Mucosa of stomach (tissue), 1 donor: Measurements from ENCODE around the gene ANAPC1.

Experiments
- H3K27me3 ChIP-seq: one replicate; pipeline ENCODE4 v1.7.0; 2013; ENCODE audit warnings: mild to moderate bottlenecking, low read length; ENCODE audit not compliant: control insufficient read depth, insufficient read depth
- H3K36me3 ChIP-seq: one replicate; pipeline ENCODE4 v1.7.0; 2013; ENCODE audit warnings: low read length; ENCODE audit not compliant: control insufficient read depth, insufficient read depth
- H3K4me1 ChIP-seq: one replicate; pipeline ENCODE4 v1.7.0; 2013; ENCODE audit warnings: mild to moderate bottlenecking, low read length; ENCODE audit not compliant: control insufficient read depth, insufficient read depth
- H3K4me3 ChIP-seq: one replicate; pipeline ENCODE4 v1.7.0; 2013; ENCODE audit warnings: low read length
- H3K9ac ChIP-seq: one replicate; pipeline ENCODE4 v1.7.0; 2013; ENCODE audit warnings: mild to moderate bottlenecking, low read length, moderate library complexity
- H3K9me3 ChIP-seq: one replicate; pipeline ENCODE4 v1.7.0; 2013; ENCODE audit warnings: mild to moderate bottlenecking, low read length, moderate library complexity; ENCODE audit not compliant: control insufficient read depth
- donor health status: Pancreatic carcinoma.

The ANAPC1 gene, protein sequence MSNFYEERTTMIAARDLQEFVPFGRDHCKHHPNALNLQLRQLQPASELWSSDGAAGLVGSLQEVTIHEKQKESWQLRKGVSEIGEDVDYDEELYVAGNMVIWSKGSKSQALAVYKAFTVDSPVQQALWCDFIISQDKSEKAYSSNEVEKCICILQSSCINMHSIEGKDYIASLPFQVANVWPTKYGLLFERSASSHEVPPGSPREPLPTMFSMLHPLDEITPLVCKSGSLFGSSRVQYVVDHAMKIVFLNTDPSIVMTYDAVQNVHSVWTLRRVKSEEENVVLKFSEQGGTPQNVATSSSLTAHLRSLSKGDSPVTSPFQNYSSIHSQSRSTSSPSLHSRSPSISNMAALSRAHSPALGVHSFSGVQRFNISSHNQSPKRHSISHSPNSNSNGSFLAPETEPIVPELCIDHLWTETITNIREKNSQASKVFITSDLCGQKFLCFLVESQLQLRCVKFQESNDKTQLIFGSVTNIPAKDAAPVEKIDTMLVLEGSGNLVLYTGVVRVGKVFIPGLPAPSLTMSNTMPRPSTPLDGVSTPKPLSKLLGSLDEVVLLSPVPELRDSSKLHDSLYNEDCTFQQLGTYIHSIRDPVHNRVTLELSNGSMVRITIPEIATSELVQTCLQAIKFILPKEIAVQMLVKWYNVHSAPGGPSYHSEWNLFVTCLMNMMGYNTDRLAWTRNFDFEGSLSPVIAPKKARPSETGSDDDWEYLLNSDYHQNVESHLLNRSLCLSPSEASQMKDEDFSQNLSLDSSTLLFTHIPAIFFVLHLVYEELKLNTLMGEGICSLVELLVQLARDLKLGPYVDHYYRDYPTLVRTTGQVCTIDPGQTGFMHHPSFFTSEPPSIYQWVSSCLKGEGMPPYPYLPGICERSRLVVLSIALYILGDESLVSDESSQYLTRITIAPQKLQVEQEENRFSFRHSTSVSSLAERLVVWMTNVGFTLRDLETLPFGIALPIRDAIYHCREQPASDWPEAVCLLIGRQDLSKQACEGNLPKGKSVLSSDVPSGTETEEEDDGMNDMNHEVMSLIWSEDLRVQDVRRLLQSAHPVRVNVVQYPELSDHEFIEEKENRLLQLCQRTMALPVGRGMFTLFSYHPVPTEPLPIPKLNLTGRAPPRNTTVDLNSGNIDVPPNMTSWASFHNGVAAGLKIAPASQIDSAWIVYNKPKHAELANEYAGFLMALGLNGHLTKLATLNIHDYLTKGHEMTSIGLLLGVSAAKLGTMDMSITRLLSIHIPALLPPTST (N-terminal part only)

DNA sequence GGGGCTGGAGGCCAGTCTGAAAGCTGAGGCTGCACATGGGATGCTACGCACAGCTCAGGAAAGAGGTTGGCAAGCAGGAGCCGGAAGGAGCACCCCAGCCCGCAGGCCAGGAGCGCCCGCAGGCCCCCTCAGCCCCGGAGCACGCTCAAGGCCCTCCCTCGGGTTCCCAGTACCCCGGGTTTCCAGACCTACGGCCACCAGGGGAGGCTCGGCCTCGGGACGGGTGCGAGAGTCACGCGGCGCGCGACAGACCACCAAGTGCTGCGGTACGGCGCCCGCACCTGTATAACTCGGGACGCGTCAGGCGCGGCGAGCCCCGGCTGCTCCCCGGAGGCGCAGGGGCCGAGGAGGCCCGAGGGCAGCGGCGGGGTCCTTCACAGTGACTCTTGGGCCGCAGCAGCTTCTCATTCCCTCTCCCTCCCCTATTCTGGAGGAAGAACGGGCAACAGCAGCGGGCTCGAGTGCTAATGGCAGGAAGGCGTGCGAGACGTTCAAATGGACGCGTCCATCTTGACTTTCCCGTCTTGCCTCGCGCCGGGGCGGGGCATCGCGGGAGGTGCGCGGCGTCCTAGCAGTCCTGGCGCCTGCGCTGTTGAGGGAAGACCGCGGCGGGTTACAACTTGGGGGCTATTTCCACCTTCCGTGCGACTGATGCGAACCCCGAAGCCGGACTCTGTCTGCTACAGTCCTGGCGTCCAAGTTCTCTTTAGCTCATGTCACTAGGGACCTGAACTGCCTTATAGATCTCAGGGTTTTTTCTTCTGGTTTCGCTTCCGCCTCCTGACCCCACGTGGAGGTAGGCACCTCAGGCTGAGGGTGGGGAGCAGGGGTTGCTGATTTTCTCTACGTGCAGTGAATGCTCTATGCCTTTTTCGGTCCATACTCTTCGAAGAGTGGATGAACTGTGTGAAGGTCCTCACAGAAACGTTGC is at the start of gene ANAPC1:
Gene ANAPC1 (minus strand): TSS at position 533 of the 931 bp plus-strand sequence. CDS start 3,368 bp downstream, outside the sequence.
- peak within 1 kb of the TSS; percentile 77 for H3K9ac ChIP-seq
- no peaks in the 10 kb centered on the region for H3K27me3 ChIP-seq
- H3K4me1 ChIP-seq = no peaks in the 10 kb centered on the region
- peak within 1 kb of the TSS; percentile 80 for H3K4me3 ChIP-seq
- no peaks in the 10 kb centered on the region for H3K9me3 ChIP-seq
- no peaks in the 10 kb centered on the region for H3K36me3 ChIP-seq

DNA sequence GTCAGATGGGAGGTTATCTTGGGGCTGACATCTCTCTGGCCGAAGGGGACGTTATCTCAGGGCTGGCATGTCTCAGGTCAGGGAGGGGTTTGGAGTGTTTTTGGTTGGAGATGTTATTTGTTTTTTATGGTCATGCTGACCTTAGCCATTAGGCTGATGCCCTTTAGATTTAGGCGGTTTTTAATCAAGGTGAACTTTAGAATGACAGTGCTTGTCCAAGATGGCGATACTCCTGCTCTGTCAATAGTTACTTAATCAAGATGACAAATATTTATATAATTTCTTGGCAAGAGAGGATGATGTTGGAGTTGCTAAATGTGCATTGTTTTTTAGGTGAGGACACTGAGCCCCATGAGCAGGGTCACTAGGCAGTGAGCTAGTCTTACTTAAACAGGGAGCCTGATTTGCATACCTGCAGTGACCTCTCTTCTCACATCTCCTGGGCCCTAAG is 48.9 kb upstream of the ANAPC1 start:
- Histone ChIP-seq H3K9ac (no peak overlapping the region), H3K27me3 (no peaks in the 10 kb centered on the region), H3K4me1 (no peaks in the 10 kb centered on the region), H3K4me3 (no peak overlapping the region), H3K36me3 (no peaks in the 10 kb centered on the region), H3K9me3 (no peaks in the 10 kb centered on the region)

DNA sequence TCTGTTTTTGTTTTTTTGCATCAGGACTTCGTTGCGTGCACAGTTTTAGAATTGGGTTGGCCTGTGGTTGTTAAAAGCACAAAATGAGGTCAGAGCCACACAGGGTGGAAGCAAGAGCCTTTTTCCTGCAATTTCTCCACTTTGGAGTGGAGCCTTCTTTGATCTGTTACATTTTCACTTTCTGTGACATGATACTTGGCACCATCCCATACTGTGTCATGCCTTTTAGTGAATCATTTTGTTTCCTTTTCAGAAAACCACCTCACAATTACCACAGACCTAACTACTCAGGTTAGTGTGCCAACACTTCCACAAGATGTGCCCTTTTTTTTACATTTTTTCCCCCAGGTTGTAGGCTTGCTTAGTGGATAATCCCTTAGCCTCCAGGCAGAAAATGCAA is 46.9 kb upstream of the ANAPC1 start:
- Histone ChIP-seq H3K9ac (no peak overlapping the region), H3K27me3 (no peaks in the 10 kb centered on the region), H3K4me1 (peaks cover 7% of the 10 kb centered on the region), H3K9me3 (no peaks in the 10 kb centered on the region), H3K4me3 (no peak overlapping the region), H3K36me3 (no peaks in the 10 kb centered on the region)

DNA sequence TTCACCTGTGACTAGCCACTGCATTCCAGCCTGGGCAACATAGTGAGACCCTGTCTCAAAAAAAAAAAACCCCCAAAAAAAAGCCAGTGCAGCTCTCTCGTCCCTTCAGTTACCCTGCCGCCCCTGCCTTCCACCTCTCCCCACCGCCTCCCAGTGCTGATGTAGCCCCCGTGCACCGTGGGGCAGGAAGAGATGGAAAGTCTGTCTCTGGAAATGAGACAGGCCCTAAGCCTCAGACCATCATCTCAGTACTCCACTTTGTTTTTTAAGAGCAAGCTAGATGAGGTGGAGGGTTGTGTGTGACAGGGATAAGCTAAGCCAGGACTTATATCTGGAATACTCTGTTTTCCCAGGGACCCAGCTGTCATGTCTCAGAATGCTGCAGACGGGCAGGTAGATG is 46.4 kb upstream of the ANAPC1 start:
- Histone ChIP-seq H3K27me3 (no peaks in the 10 kb centered on the region), H3K9me3 (no peaks in the 10 kb centered on the region), H3K36me3 (no peaks in the 10 kb centered on the region), H3K4me3 (no peak overlapping the region), H3K4me1 (peaks cover 7% of the 10 kb centered on the region), H3K9ac (no peak overlapping the region)

DNA sequence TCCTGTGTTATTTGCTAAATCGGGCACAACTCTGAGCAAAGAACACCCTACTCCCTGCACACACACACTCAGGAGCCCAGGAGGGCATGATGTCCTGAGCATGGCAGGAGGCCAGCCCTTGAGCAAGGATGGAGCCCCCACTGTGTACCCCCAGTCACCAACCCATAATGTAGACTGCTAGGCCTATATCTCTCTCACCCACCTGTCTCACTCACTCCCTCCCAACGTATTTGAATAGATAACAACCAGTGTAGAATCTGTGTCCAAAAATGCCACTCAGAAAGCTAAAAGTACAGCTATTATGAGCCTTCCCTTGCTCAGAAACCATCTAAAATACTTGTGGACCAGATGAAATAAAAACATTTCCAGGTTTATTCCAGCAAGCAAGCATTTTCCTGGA is 43.7 kb upstream of the ANAPC1 start:
- H3K4me1 ChIP-seq = peaks cover 7% of the 10 kb centered on the region
- H3K9ac ChIP-seq = no peak overlapping the region
- H3K9me3 ChIP-seq = no peaks in the 10 kb centered on the region
- H3K4me3 ChIP-seq = no peak overlapping the region
- no peaks in the 10 kb centered on the region for H3K27me3 ChIP-seq
- H3K36me3 ChIP-seq = no peaks in the 10 kb centered on the region

DNA sequence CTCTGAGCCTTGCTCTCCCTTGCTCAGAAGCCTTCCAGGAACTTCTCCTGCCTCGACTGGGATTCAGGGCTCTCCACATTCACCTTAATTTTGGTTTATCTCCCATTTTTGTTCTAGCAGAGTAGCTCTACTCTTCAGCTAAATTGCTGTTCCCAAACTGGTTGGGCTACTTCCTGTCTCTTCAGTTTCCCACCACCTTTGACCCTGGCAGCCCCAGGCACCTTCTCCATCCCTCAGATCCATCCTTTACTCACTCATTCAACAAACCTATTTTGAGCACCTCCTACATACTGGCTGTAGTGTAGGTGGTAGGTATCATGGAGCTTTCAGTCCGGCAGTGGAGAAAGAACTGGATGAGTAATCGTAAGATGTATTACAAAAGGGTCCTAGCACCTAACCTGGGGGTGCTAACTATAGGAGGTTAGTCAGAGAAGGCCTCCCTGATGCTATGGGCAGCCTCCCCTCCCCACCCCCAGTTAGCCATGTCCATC is 40.7 kb upstream of the ANAPC1 start:
- H3K4me1 ChIP-seq = peaks cover 25% of the 10 kb centered on the region
- H3K27me3 ChIP-seq = no peaks in the 10 kb centered on the region
- H3K4me3 ChIP-seq = no peak overlapping the region
- H3K9ac ChIP-seq = no peak overlapping the region
- no peaks in the 10 kb centered on the region for H3K9me3 ChIP-seq
- no peaks in the 10 kb centered on the region for H3K36me3 ChIP-seq

DNA sequence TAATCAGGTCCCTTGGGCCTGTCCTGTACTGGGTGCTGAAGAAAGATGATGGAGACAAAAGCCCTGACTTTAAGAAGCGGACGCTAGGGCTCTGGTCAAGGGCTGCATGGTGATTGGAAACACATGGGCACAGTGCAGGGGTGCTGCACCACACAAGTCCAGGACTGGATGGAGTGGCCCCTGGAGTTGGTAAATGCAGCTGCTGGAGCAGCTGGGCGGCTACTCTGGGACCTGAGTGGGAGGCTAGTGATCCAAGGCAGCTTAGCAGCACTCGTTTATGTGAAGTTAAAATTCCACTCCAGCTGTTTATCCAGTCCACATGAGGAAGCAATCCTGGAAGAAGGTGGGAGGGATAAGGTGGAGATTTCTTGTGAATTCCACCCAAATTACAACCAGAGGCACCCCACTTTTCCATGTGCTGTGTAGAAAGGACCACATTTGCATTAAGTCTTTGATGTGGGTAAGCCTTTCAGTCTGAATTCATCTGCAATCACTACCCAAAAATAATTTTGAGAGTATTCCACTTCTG is 39.3 kb upstream of the ANAPC1 start:
- H3K9ac ChIP-seq = no peak overlapping the region
- H3K9me3 ChIP-seq = no peaks in the 10 kb centered on the region
- H3K27me3 ChIP-seq = no peaks in the 10 kb centered on the region
- peaks cover 38% of the 10 kb centered on the region for H3K4me1 ChIP-seq
- H3K4me3 ChIP-seq = no peak overlapping the region
- H3K36me3 ChIP-seq = no peaks in the 10 kb centered on the region

DNA sequence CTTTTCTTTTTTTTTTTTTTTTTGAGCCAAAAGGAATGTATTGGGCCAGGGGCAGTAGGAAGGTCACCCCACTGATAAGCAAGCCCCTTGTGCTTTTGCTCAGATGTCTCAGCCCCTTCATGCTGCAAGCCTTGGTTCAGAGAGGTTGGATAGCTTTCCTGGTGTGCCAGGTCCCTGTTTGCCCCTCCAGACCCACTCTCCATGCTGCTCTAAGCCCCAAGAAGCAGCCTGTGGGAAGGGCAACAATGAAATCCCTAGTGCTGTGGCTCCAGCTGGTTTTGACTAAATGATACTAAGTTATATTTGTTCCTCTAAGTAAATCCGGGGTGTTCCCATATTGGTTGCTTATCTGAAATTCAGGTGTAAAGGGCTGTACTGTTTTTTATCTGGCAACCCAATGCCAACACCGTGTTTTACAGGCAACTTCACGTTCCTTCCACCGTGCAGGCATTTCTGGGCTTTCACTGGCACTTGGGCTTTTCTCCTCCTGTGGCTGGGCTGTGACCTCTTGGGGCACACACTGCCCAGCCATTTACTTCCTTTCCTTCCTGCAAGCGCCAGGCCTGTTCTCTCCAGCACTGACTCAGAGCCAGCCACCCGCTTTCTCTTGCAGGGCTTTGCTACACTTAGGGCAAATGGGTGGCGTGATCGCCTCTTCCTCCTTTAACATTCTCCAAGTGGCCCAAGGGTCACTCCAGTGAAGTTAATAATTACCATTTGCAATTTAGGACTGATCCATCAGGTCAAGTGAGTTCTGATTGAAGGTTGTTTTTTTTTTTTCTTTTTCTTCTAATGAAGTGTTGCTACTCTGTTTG is 36.0 kb upstream of the ANAPC1 start:
- H3K9me3 ChIP-seq = no peaks in the 10 kb centered on the region
- H3K4me3 ChIP-seq = no peak overlapping the region
- no peaks in the 10 kb centered on the region for H3K36me3 ChIP-seq
- H3K27me3 ChIP-seq = no peaks in the 10 kb centered on the region
- H3K4me1 ChIP-seq = peaks cover 35% of the 10 kb centered on the region
- peak overlapping the region; percentile 31 for H3K9ac ChIP-seq

DNA sequence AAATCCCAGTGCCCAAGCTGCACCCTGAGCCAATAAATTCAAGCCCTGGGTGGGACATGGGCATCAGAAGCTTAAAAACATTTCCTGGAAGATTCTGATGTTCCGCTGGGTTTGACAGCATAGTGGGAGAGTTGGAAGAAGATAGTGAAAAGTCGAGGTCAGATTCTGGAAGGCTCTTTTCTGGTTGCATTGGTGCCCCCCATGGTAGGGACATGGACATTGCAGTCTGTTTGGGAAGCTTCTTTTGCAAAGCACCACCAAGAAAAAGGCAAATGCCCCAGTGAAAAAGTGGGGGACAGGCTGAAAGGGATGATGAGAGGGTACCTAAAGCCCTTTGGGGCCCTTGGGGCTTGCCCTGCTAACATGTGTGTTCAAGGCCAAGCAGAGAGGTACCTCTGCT is 35.4 kb upstream of the ANAPC1 start:
- Histone ChIP-seq H3K4me1 (peaks cover 35% of the 10 kb centered on the region), H3K9me3 (no peaks in the 10 kb centered on the region), H3K9ac (peak overlapping the region; percentile 31), H3K36me3 (no peaks in the 10 kb centered on the region), H3K4me3 (no peak overlapping the region), H3K27me3 (no peaks in the 10 kb centered on the region)

DNA sequence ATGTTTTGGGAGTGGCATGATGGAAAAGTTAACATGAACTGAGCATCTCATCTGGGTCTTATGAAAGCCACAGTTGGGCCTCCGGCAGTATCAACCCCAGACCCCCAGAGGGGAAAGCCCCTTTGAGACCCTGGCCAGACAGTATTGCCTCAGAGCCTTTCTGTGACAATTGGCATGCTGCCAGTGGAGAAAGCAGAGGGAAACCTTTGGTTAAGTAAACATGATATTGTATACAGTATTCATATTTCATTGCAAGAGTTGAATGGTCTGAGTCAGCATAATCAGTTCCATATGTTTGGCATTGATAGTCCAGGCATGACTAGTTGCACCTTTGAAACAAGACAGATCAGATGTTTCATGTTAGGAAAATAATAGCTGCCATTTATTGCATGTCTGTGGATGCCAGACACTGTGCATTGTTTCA is 34.4 kb upstream of the ANAPC1 start:
- Histone ChIP-seq H3K36me3 (no peaks in the 10 kb centered on the region), H3K4me3 (peak overlapping the region; percentile 8), H3K9ac (no peak overlapping the region), H3K4me1 (peaks cover 35% of the 10 kb centered on the region), H3K9me3 (no peaks in the 10 kb centered on the region), H3K27me3 (no peaks in the 10 kb centered on the region)
